ENCODE measurements around the gene TPPP2.
A peak's percentile ranks its signal among the peaks of the same experiment; 100 is the strongest.
"Not testable (repeated sequence)": the region's sequence is repeated elsewhere in the genome, so short reads cannot be mapped to it uniquely, and the experiment has no call there.

Gene TPPP2

GRCh38 chr14:21029917-21030316 lies at the start of gene TPPP2:
Gene TPPP2 (plus strand): TSS chr14:21030217. CDS start chr14:21030582, 365 bp downstream.
- DNase-seq = no peak

GRCh38 chr14:20980906-20981305 lies 49.1 kb upstream of the TPPP2 start:
- no peak for DNase-seq

- no peak for DNase-seq
Measured at GRCh38 chr14:20982646-20983369, 47.2 kb upstream of the TPPP2 start.

- DNase-seq = not testable (repeated sequence)
Measured at GRCh38 chr14:20985650-20986049, 44.4 kb upstream of the TPPP2 start.

GRCh38 chr14:20986811-20987210 lies 43.2 kb upstream of the TPPP2 start:
- no peak for DNase-seq

GRCh38 chr14:20988717-20989470 lies 41.1 kb upstream of the TPPP2 start:
- DNase-seq = no peak

- no peak for DNase-seq
Measured at GRCh38 chr14:20989471-20989786, 40.6 kb upstream of the TPPP2 start.

- peak; percentile 94 to 97 for DNase-seq
Measured at GRCh38 chr14:20989787-20990600, 40.0 kb upstream of the TPPP2 start, which contains the start of gene METTL17. Gene METTL17 (plus strand): TSS chr14:20989980. CDS start chr14:20990003, 23 bp downstream.

- DNase-seq = no peak
Measured at GRCh38 chr14:20996521-20996920, 33.5 kb upstream of the TPPP2 start.

GRCh38 chr14:20997115-20997514 lies 32.9 kb upstream of the TPPP2 start:
- no peak for DNase-seq

- DNase-seq = no peak
Measured at GRCh38 chr14:20997564-20997963, 32.5 kb upstream of the TPPP2 start.

GRCh38 chr14:20998139-20998538 lies 31.9 kb upstream of the TPPP2 start:
- DNase-seq = no peak

GRCh38 chr14:20998674-20999366 lies 31.2 kb upstream of the TPPP2 start, which contains the start of gene SLC39A2:
Gene SLC39A2 (plus strand): TSS chr14:20999293. CDS start chr14:20999447, 154 bp downstream.
- DNase-seq = peak in 1 of 2 experiments; percentile 18

GRCh38 chr14:20999591-20999990 lies 30.4 kb upstream of the TPPP2 start:
- no peak for DNase-seq

GRCh38 chr14:21001218-21001617 lies 28.8 kb upstream of the TPPP2 start:
- DNase-seq = no peak

- no peak for DNase-seq
Measured at GRCh38 chr14:21003788-21004346, 26.1 kb upstream of the TPPP2 start.

GRCh38 chr14:21009721-21010120 lies 20.3 kb upstream of the TPPP2 start:
- DNase-seq = not testable (repeated sequence)

- DNase-seq = no peak
Measured at GRCh38 chr14:21011136-21011535, 18.9 kb upstream of the TPPP2 start.

GRCh38 chr14:21014761-21015190 lies 15.2 kb upstream of the TPPP2 start:
- DNase-seq = peak; percentile 79 to 86

- no peak for DNase-seq
Measured at GRCh38 chr14:21015312-21015711, 14.7 kb upstream of the TPPP2 start.

GRCh38 chr14:21016413-21017190 lies 13.4 kb upstream of the TPPP2 start:
- peak in 1 of 2 experiments; percentile 26 for DNase-seq
